Measurements from ENCODE around the gene GET4. TPM values are rescaled to one million over a fixed set of nuclear protein-coding genes. Genes with fewer than 3 reads are reported as not detected.

GET4 gene
- total RNA-seq, 4 donors from 2014 or later, result 46.1 to 67.7 (median 51.6) TPM

GRCh38 chr7:849781-850180 lies 26.6 kb upstream of the GET4 start:
- TF ChIP-seq, protein P1, sequence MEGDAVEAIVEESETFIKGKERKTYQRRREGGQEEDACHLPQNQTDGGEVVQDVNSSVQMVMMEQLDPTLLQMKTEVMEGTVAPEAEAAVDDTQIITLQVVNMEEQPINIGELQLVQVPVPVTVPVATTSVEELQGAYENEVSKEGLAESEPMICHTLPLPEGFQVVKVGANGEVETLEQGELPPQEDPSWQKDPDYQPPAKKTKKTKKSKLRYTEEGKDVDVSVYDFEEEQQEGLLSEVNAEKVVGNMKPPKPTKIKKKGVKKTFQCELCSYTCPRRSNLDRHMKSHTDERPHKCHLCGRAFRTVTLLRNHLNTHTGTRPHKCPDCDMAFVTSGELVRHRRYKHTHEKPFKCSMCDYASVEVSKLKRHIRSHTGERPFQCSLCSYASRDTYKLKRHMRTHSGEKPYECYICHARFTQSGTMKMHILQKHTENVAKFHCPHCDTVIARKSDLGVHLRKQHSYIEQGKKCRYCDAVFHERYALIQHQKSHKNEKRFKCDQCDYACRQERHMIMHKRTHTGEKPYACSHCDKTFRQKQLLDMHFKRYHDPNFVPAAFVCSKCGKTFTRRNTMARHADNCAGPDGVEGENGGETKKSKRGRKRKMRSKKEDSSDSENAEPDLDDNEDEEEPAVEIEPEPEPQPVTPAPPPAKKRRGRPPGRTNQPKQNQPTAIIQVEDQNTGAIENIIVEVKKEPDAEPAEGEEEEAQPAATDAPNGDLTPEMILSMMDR (IDR thresholded peaks at IDR 0.05), result no peak
- no peak for TF ChIP-seq POLR2A (IDR thresholded peaks at IDR 0.05)
- no peak for DNase-seq (ENCODE audit: low spot score in 2 of 2)
- WGBS, 2 donors, result 81% methylated on average over 19 of the region's 19 CpGs
- intact Hi-C loops (cut with DNase I; ENCODE audit: low total_unique reads), result no loop called here
- H3K4me3 ChIP-seq (ENCODE audit: low read depth, poor library complexity, severe bottlenecking), result no peak overlapping the region

DNA sequence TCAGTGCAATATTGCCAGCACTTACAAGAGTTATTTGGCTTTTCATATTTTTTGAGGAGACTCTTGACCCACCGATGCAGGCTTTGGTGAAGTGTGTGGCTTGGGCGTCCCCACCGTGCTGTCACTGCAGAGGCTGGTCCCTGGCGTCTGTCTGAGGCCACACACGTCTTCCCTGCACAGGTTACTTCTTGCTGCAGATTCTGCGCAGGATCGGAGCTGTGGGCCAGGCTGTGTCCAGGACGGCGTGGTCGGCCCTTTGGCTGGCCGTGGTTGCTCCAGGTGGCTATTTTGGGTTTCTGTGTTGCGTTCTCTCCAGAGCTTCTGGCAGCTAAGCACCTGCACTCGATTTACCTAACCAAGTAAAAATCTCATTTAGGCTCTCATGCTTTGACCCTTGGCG lies 25.1 kb upstream of the GET4 start:
- H3K4me3 ChIP-seq (ENCODE audit: low read depth, poor library complexity, severe bottlenecking), result no peak overlapping the region
- TF ChIP-seq POLR2A (IDR thresholded peaks at IDR 0.05), result no peak
- TF ChIP-seq, protein P1 (IDR thresholded peaks at IDR 0.05), result no peak
- intact Hi-C loops (cut with DNase I; ENCODE audit: low total_unique reads), result no loop called here
- DNase-seq (ENCODE audit: low spot score in 2 of 2), result no peak
- 92% methylated on average over 14 of the region's 14 CpGs for WGBS, 2 donors

DNA sequence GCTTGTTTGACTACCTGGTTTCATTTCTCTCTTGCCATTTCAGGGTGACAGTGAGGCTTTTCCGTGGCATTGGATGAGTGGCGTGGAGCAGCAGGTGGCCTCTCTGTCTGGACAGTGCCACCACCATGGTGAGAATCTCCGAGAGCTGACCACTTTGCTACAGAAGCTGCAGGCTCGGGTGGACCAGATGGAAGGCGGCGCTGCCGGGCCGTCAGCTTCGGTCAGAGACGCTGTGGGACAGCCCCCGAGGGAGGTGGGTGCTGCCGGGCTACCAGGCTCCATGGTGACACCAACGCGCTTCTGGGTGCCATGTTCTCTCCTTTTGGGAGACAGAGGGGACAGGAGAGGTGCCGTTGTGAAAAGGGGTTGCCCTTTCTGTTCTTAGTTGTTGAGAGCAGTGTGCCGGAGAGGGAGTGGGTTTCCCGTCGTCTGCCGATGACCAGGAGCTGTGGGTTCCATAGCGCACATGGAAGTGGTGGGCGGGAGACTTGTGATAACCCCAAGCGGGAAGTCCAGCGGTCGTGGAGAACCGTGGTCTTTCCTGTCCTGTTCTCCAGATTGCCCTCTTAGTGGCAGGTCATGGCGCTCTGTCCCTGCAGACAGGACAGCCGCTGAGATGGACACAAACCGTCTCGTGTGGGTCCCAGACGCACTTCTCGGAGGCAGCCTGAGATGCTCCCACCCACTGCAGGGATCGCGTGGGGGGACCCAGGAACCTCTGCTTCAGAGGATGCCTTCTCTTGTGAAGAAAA lies 22.8 kb upstream of the GET4 start:
- no peak overlapping the region for H3K4me3 ChIP-seq (ENCODE audit: low read depth, poor library complexity, severe bottlenecking)
- no peak for DNase-seq (ENCODE audit: low spot score in 2 of 2)
- WGBS, 2 donors, result 89 to 91% methylated on average over 33 of the region's 33 CpGs
- TF ChIP-seq, protein P1 (IDR thresholded peaks at IDR 0.05), result no peak
- no peak for TF ChIP-seq POLR2A (IDR thresholded peaks at IDR 0.05)
- intact Hi-C loops (cut with DNase I; ENCODE audit: low total_unique reads), result no loop called here

- no peak for DNase-seq (ENCODE audit: low spot score in 2 of 2)
- WGBS, 2 donors, result 91 to 94% methylated on average over 29 to 32 of the region's 32 CpGs
- TF ChIP-seq, protein P1 (IDR thresholded peaks at IDR 0.05), result no peak
- TF ChIP-seq POLR2A (IDR thresholded peaks at IDR 0.05), result no peak
- intact Hi-C loops (cut with DNase I; ENCODE audit: low total_unique reads), result no loop called here
- H3K4me3 ChIP-seq (ENCODE audit: low read depth, poor library complexity, severe bottlenecking), result no peak overlapping the region
These were observed 22.1 kb upstream of the GET4 start for GRCh38 chr7:854118-854775.

DNA sequence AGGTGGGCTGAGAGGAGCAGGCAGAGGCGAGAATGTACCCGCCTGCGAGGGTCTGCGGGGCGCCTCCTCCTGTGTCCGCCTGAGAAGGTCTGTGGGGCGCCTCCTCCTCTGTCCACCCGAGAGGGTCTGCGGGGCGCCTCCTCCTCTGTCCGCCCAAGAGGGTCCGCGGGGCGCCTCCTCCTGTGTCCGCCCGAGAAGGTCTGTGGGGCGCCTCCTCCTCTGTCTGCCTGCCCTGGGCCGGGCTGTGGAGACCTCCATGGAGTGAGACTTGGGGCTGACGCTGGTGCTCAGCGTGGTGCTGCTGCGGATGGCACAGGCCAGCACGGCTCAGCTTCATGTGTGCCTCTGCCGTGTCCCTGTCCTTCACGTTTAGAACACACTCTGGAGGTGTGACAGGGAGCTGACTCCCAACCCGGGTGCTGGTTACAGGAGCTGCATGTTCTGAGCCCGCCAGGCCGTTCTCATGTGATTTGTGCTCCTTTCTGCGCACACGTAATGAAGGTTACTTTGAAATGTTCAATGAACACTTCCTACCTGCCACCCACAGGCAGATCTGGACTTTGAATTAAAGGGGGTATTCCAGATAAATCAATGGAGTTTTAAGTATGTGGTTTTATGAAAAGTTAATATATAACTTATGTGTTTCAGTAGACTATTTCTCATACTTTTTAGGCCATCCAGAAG lies 20.5 kb upstream of the GET4 start:
- intact Hi-C loops (cut with DNase I; ENCODE audit: low total_unique reads), result no loop called here
- 92 to 94% methylated on average over 28 to 29 of the region's 29 CpGs for WGBS, 2 donors
- TF ChIP-seq POLR2A (IDR thresholded peaks at IDR 0.05), result no peak
- TF ChIP-seq, protein P1 (IDR thresholded peaks at IDR 0.05), result no peak
- H3K4me3 ChIP-seq (ENCODE audit: low read depth, poor library complexity, severe bottlenecking), result no peak overlapping the region
- DNase-seq (ENCODE audit: low spot score in 2 of 2), result no peak

Data from lower leg skin (tissue), 4 donors.